WERI-Rb-1 (cell line): Measurements from ENCODE around the gene LMF2.
A peak's percentile ranks its signal among the peaks of the same experiment; 100 is the strongest.
"Not testable (repeated sequence)": the region's sequence is repeated elsewhere in the genome, so short reads cannot be mapped to it uniquely, and the experiment has no call there.

ENCODE experiments used
- DNase-seq: peaks from one replicate; pipeline ENCODE4 v3.0.0-alpha.2; 2020
- H3K27ac ChIP-seq: fragments of 250-450 bp; sonication (Bioruptor Pico); 2 replicates; pipeline ENCODE4 v1.5.1; 2020; ENCODE audit warnings: mild to moderate bottlenecking, moderate library complexity
- H3K27me3 ChIP-seq: fragments of 250-450 bp; sonication (Bioruptor Pico); 2 replicates; pipeline ENCODE4 v1.5.1; 2021; ENCODE audit warnings: mild to moderate bottlenecking, low read depth, moderate library complexity; ENCODE audit not compliant: insufficient read depth, severe bottlenecking
- H3K36me3 ChIP-seq: fragments of 250-450 bp; sonication (Bioruptor Pico); 2 replicates; pipeline ENCODE4 v1.5.1; 2020; ENCODE audit warnings: mild to moderate bottlenecking, moderate library complexity
- H3K4me3 ChIP-seq: 2 replicates; pipeline ENCODE4 v1.5.1; 2011; ENCODE audit warnings: low read depth, mild to moderate bottlenecking, control low read depth, low read length
- H3K9me3 ChIP-seq: fragments of 250-450 bp; sonication (Bioruptor Pico); 2 replicates; pipeline ENCODE4 v1.5.1; 2021; ENCODE audit warnings: mild to moderate bottlenecking, moderate library complexity; ENCODE audit not compliant: severe bottlenecking
- CTCF ChIP-seq: IDR thresholded peaks from 2 replicates; pipeline ENCODE4 v1.5.1; 2011; ENCODE audit warnings: low read depth, mild to moderate bottlenecking, control low read depth, inconsistent platforms, low read length

LMF2 gene

GRCh38 chr22:50522806-50523438, 15.4 kb upstream of the LMF2 start:
- Histone ChIP-seq H3K27me3 (no peaks in the 10 kb centered on the region), H3K36me3 (peaks cover 67% of the 10 kb centered on the region)

DNA sequence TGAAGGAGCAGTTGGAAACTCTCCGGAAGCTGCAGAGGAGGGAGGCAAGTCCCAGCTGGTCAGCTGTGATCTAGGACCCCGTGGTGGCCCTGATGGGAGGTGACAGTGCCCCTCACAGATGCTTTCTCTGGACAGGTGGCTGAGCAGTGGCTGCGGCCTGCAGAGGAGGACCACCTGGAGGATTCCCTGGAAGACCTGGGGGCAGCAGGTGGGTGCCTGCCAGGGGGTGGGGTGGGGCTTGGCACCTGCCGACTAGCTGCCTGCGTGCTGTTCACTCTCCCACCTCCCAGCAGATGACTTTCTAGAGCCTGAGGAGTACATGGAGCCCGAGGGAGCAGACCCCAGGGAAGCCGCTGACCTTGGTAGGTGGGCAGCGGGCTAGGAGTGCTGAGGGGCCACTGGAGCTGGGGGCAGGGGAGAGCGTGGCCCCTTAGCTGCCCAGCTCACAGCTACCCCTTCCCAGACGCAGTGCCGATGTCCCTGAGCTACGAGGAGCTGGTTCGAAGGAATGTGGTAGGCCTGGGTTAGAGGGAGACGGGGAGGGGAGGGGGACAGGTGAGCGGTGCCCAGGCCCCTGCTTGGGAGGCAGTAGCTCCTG, 14.8 kb upstream of the LMF2 start:
- Histone ChIP-seq H3K4me3 (no peak overlapping the region), H3K27ac (no peak overlapping the region), H3K36me3 (peaks cover 73% of the 10 kb centered on the region), H3K27me3 (no peaks in the 10 kb centered on the region), H3K9me3 (no peaks in the 10 kb centered on the region)
- DNase-seq, result no peak
- no peak for TF ChIP-seq CTCF

More at GRCh38 chr22:50522806-50523438, 15.4 kb upstream of the LMF2 start:
- no peak for TF ChIP-seq CTCF
- no peak overlapping the region for H3K4me3 ChIP-seq
- H3K27ac ChIP-seq, result peak overlapping the region; percentile 92; the same call in 1 of the 2 replicates
- no peak for DNase-seq
- no peaks in the 10 kb centered on the region for H3K9me3 ChIP-seq

- Histone ChIP-seq H3K36me3 (peaks cover 79% of the 10 kb centered on the region), H3K9me3 (no peaks in the 10 kb centered on the region), H3K27me3 (no peaks in the 10 kb centered on the region), H3K27ac (no peak overlapping the region), H3K4me3 (no peak overlapping the region)
- DNase-seq, result no peak
- no peak for TF ChIP-seq CTCF
Measured at GRCh38 chr22:50521710-50522109, 14.2 kb upstream of the LMF2 start.

- H3K36me3 ChIP-seq, result peaks cover 87% of the 10 kb centered on the region
Measured at GRCh38 chr22:50520826-50521453, 13.4 kb upstream of the LMF2 start.

GRCh38 chr22:50520184-50520583, 12.7 kb upstream of the LMF2 start:
- H3K27me3 ChIP-seq, H3K9me3 ChIP-seq, H3K4me3 ChIP-seq, DNase-seq, H3K27ac ChIP-seq: not testable (repeated sequence)
- peaks cover 88% of the 10 kb centered on the region for H3K36me3 ChIP-seq

More at GRCh38 chr22:50520826-50521453, 13.4 kb upstream of the LMF2 start:
- H3K27ac ChIP-seq, result no peak overlapping the region
- no peaks in the 10 kb centered on the region for H3K9me3 ChIP-seq
- H3K27me3 ChIP-seq, result no peaks in the 10 kb centered on the region
- no peak overlapping the region for H3K4me3 ChIP-seq
- DNase-seq, result no peak
- TF ChIP-seq CTCF, result no peak

DNA sequence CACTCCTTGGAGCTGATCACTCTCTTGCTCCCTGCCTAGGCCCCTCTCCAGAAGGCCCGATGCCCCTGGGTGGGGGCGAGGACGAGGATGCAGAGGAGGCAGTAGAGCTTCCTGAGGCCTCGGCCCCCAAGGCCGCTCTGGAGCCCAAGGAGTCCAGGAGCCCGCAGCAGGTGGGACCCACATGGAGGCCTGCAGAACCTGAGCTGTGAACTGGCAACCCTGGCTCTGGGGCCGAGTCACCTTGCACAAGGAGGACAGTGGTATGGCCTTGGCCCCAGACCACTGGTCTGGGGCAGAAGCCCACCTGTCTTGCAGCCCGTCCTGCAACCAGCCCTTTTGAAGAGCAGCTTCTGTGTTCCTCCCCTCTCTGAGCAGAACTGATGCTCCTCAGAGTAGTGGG, 11.6 kb upstream of the LMF2 start:
- Histone ChIP-seq H3K27ac (no peak overlapping the region), H3K4me3 (no peak overlapping the region), H3K36me3 (peaks cover 92% of the 10 kb centered on the region), H3K9me3 (no peaks in the 10 kb centered on the region), H3K27me3 (no peaks in the 10 kb centered on the region)
- no peak for DNase-seq
- TF ChIP-seq CTCF, result no peak
